Measurements from ENCODE around the gene NT5DC4.

GRCh38 chr2:112699984-112700667 lies 20.7 kb upstream of the NT5DC4 start:
- TF ChIP-seq CTCF (IDR thresholded peaks at IDR 0.05): no peak
- no peak for TF ChIP-seq POLR2A (IDR thresholded peaks at IDR 0.05)

All from body of pancreas (tissue), 4 donors.